NCI-H2081 treated with DMSO at 0.1 percent for 48 hours (cell line): ENCODE data around the gene GPR179.
"Not testable (repeated sequence)": the region's sequence is repeated elsewhere in the genome, so short reads cannot be mapped to it uniquely, and the experiment has no call there.

Experiments used
- DNase-seq: peaks from one replicate; lab custom pipeline; 2025; lab: John Stamatoyannopoulos, UW

GPR179 gene

DNA sequence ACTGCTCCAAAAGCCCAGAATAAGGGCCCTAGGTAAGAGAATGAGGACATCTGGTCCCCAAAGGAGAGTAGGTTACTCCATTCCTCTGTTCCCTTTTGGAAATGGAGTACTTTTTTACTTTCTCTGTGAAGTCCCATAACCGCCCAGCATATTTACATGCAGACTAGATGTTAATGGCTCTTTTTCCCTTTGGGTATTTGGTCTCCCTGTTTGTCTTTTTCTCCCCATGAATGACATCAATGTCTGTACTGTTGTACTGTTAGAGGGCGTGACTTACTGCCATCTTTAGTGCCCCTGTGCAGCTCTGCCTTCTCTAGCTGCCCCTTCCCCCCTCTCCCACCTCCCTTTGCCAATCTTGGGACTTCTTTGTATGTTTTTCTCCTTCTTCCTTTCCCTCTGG, 19.0 kb downstream of the GPR179 start:
- no peak for DNase-seq

DNA sequence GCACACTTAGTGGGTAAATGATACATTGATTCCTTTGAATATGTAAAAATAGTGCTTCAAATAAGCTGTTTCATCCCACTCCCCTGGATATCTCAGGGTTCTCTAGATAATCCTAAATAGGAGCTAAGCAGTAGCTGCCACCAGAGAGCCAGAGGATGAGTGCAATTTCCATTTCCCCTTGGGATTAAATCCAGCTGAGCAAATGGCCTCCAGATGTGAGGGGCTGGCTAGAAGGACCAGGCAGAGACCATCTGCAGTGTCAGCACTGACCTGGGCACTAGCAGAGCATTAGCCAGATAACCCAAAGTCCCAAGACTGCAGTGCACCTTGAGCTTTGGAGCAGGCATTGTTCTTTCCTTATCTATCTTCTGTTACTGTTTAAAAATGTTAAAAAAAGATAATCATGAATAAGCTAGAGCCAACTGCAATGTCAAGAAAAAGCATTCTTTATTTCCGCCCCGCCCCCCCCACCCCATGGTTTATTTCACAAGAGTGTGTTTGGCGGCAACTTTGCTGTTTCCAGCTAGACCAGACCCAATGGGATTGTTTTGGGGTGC, 19.5 kb downstream of the GPR179 start:
- no peak for DNase-seq

DNA sequence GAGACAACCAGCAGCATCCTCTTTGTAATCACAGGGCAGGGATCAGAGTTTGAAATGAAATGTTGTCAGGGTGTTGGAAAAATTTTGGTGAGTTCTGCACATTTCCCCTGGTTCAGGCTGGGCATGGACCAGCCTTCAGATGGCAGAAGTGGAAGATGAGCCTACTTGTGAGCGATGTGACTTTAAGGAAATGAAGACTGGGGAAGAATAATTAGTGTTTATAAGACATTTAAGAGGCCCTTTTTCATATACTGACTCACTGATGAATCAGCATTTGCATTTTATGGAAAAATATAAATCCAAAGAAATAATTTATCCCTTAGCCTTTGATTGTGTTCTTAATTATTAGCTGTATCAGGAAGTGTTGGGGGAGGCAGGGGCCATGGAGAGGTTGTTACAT, 20.9 kb downstream of the GPR179 start:
- DNase-seq, result no peak

DNA sequence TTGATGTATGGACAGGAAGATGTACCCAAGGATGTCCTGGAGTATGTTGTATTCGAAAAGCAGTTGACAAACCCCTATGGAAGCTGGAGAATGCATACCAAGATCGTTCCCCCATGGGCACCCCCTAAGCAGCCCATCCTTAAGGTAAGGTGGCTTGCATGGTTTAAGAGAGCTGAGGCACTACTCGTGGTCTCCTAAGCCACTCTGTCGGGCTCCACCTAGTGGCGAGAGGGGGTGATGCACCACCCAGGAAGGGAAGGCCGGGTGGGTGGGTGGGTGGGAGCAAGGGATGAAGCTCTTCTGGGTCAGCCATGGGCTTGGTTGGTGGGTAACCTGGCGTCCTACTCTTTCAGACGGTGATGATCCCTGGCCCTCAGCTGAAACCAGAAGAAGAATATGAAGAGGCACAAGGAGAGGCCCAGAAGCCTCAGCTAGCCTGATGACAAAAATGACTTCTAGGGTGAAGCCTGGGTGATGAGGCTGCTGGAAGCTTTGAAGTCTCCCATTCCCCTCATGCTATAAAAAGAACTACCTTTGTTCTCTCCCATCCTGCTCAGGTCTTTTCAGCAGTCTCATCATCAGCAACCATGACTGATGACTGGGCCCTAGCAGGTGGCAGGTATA, 21.5 kb downstream of the GPR179 start:
- DNase-seq, result no peak

DNA sequence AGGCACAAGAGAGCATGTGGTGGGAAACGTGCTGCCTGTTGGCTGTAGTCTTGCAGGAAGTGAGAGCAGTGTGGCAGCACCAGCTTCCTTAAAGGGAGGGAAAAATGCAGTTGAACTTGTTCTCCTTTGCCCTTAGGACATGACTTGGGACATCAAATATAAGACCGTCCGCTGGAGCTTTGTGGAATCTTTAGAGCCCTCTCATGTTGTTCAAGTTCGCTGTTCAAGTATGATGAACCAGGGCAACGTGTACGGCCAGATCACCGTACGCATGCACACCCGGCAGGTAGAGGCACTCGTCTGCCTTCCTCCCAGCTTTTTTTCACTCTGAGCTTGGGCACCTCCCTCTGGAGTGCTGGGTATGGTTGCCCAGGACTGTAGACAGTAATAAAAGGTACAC, 23.3 kb downstream of the GPR179 start:
- DNase-seq, result no peak

DNA sequence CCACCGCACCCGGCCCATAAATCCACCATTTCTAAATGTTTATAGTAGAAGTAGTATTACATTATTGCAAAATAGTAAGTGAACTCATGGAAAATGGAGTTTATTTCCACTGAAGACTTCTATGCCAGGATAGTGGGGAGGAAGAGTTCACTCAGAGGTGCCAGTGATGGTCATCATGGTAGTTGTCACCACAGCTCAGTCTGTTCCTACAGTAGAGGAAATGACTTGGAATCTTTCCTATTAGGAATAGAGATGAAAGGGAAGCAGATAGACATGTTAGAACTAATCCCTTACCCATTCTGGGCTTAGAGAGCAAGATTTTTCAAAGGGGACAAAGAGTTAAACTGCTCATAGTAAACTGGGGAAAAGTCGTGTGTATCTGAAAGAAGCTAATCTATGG, 26.7 kb downstream of the GPR179 start:
- DNase-seq, result no peak

DNA sequence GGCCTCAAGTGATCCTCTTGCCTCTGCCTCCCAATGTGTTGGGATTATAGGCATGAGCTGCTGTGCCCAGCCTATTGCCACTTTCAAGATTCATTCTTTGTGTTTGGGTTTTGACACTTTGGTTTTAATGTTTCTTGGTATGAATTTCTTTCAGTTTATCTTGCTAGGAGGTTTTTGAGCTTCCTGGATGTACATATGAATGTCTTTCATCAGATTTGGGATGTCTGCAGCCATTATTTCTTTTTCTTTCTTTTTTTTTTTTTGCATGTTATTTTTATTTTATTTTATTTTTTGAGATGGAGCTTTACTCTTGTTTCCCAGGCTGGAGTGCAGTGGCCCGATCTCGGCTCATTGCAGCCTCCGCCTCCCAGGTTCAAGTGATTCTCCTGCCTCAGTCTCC, 28.3 kb downstream of the GPR179 start:
- DNase-seq, result no peak

DNA sequence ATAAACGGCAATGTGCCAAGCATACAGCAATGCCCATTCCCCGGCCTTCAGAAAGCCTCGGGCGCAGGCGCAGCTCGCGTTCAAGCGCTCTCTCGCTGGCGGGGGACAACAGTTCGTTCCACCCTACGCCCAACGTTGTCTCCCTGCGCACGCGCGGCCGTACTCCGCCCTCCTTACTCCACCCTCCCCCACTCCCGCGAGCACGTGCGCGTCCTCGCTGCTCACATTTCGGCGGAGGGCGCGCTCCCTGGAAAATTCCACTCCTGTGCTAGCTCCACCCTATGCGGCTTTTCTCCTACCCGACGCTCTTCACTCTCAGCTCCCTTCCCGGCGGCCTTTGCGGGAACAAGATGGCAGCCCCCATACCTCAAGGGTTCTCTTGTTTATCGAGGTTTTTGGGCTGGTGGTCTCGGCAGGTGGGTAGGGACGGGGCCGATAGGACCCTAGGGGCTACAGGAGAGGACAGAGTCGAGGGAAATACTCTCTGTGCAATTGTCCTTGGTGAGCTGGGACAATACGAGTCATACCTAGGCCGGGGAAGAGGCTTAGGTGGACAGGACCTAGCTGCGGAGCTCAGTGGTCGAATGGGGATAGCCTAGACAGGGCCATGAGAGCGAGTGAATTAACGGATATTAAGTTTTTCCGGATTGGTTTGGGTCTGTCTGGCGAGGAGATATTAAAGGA, 46.8 kb downstream of the GPR179 start, which contains the start of gene MRPL45:
Gene MRPL45 (plus strand): TSS at position 335 of the 684 bp plus-strand sequence. CDS start 16 bp downstream, at position 351.
- DNase-seq, result peak; percentile 92

DNA sequence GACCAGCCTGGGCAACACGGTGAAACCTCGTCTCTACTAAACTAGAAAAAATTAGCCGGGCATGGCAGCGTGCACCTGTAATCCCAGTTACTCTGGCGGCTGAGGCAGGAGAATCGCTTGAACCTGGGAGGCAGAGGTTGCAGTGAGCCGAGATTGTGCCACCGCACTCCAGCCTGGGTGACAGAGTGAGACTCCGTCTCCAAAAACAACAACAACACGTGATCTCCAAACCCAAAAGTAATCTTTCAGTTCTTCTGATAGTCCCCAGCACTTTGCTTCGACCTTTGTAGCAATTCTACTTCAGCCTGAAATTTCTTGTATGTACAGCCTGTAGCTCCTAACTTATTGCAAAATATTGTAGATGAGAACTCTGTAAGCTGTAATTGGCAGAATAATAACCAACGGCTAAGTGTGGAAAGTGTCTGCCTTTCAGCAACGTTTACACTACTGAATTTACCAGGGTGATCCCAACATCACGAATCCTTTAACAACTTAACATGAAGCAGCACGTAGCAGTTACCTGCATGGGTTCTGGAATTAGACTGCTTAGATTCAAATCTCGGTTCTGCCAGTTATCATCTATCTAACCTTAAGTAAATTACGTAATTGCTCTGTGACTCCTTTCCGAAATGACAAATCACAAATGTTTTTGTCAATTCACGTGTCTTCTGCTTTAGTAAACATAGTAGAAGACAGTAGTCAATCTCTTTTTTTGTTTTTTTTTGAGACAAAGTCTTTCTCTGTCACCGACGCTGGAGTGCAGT, 48.0 kb downstream of the GPR179 start:
- not testable (repeated sequence) for DNase-seq

DNA sequence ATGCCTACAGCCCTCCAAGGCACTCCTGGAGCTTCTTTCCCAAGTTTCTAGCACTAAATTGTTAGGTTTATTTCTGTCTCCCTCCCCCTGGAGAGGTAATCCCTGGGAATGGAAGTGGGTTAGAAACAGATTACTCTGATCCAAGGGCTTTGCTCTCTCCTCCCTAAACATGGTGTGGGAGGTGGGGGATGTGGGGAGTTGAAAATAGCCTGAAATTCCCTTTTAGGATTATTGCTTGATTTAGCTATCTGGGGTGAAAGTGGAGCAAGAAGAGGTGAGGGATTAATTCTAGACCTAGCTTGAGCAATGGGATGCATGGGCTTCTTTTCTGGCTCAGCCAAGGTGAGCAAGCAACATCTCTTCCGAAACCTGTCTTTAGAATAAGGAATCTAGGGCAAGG, 54.0 kb downstream of the GPR179 start:
- DNase-seq, result not testable (repeated sequence)

DNA sequence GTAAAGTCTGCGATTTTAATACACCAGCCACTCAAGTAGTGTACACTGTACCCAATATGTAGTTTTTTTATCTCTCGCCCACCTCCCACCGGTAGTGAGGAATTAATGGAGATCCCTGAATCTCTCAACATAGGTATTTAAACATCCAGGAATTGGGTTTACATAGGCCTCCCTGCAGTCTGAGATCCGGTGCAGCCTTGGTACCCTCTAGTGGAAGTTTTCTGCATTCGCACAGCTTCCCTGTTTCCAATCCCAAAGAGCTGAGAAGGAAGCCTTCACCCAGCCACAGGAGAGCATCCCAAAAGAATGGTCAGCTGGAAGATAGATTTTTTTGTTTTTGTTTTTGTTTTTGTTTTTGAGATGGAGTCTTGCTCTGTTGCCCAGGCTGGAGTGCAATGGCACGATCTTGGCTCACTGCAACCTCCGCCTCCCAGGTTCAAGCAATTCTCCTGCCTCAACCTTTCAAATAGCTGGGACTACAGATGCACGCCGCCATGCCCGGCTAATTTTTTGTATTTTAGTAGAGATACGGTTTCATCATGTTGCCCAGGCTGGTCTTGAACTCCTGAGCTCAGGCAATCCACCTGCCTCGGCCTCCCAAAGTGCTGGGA, 55.4 kb downstream of the GPR179 start:
- DNase-seq, result not testable (repeated sequence)

DNA sequence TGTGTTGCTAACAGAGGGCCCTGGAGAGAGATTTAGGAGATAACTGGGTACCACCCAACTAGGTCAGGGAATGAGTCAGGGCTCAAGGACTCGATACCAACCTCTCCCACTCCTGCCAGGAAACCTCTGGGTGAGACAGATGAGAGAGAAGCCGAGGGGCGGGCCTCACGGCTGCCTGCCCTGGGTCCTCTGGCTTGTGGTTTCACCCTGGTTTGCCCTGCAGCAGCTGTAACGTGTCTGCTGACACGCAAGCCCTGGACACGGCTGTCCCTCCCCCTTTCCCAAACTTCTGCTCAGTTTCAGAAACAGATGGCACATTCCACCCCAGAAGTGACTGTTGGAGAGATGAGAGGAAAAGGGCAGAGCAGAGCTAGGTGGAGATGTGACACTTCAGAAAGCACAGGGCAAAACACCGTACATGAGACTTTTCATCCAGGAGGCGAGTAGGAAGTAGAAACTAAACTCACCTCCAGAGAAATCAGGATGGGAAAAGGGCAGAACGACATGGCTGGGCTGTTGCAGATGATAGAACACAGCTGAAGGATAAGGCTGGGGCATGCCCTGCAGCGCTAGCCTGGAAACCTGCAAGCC, 57.2 kb downstream of the GPR179 start:
- DNase-seq, result not testable (repeated sequence)

DNA sequence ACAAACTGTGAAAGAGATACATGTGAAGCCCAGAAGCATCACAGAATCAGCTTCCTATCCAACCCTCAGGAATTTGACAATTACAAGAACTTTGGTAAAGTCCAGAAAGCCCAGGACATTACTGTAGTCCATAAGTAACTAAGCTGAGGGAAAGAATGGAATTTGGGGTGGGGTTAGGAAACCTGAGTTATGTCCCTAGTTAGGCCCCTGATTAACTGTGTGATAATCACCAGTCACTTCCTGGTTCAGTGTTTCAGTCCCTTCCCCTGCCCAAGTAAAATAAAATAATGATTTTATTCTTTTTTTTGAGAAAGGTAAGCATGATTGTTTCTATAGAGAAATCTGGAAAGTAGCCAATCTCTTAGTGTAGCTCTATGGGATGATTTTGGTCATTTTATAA, 57.8 kb downstream of the GPR179 start:
- DNase-seq, result not testable (repeated sequence)
